HG02840 (cell line): ENCODE results near the gene MBOAT2.
"Not testable (repeated sequence)": the region's sequence is repeated elsewhere in the genome, so short reads cannot be mapped to it uniquely, and the experiment has no call there.

ENCODE experiments used
- ATAC-seq: cut with Tn5 transposase; IDR thresholded peaks from one replicate; pipeline ENCODE4 v1.9.1; 2021; ENCODE audit warnings: mild to moderate bottlenecking, moderate library complexity, moderate number of reproducible peaks; ENCODE audit not compliant: unreplicated experiment, low FRiP score

MBOAT2 gene

GRCh38 chr2:8962890-8963289 lies 40.6 kb downstream of the MBOAT2 start:
- ATAC-seq: no peak

- no peak for ATAC-seq
These were observed 45.9 kb downstream of the MBOAT2 start for GRCh38 chr2:8957628-8958027.

- ATAC-seq: no peak
These were observed 46.7 kb downstream of the MBOAT2 start for GRCh38 chr2:8956774-8957173.

GRCh38 chr2:8954990-8955389 lies 48.5 kb downstream of the MBOAT2 start:
- ATAC-seq: no peak

- no peak for ATAC-seq
These were observed 50.0 kb downstream of the MBOAT2 start for GRCh38 chr2:8953525-8953924.

- ATAC-seq: no peak
These were observed 63.9 kb downstream of the MBOAT2 start for GRCh38 chr2:8939486-8940114.

GRCh38 chr2:8938384-8938783 lies 65.1 kb downstream of the MBOAT2 start:
- ATAC-seq: no peak

GRCh38 chr2:8935982-8936381 lies 67.5 kb downstream of the MBOAT2 start:
- ATAC-seq: no peak

GRCh38 chr2:8934338-8934737 lies 69.1 kb downstream of the MBOAT2 start:
- ATAC-seq: no peak

- ATAC-seq: no peak
These were observed 70.8 kb downstream of the MBOAT2 start for GRCh38 chr2:8932702-8933101.

- ATAC-seq: not testable (repeated sequence)
These were observed 73.3 kb downstream of the MBOAT2 start for GRCh38 chr2:8930185-8930584.

GRCh38 chr2:8929128-8929527 lies 74.4 kb downstream of the MBOAT2 start:
- no peak for ATAC-seq

- ATAC-seq: no peak
These were observed 75.7 kb downstream of the MBOAT2 start for GRCh38 chr2:8927510-8928455.

GRCh38 chr2:8926356-8926755 lies 77.1 kb downstream of the MBOAT2 start:
- ATAC-seq: no peak

- no peak for ATAC-seq
These were observed 78.1 kb downstream of the MBOAT2 start for GRCh38 chr2:8925411-8925810.

GRCh38 chr2:8923183-8923582 lies 80.3 kb downstream of the MBOAT2 start:
- no peak for ATAC-seq

GRCh38 chr2:8922431-8922830 lies 81.1 kb downstream of the MBOAT2 start:
- ATAC-seq: no peak

- ATAC-seq: no peak
These were observed 85.1 kb downstream of the MBOAT2 start for GRCh38 chr2:8918412-8918811.

GRCh38 chr2:8915941-8916340 lies 87.5 kb downstream of the MBOAT2 start:
- no peak for ATAC-seq

GRCh38 chr2:8913767-8914166 lies 89.7 kb downstream of the MBOAT2 start:
- not testable (repeated sequence) for ATAC-seq

- ATAC-seq: no peak
These were observed 95.7 kb downstream of the MBOAT2 start for GRCh38 chr2:8907764-8908288.
